CD4-positive, alpha-beta T cell treated with Interferon gamma for 1 hour (primary cell): ENCODE data around the gene YES1.

Source experiments
- DNase-seq: peaks from one replicate; pipeline ENCODE4 v3.0.0-alpha.2; 2020

YES1 gene

DNA sequence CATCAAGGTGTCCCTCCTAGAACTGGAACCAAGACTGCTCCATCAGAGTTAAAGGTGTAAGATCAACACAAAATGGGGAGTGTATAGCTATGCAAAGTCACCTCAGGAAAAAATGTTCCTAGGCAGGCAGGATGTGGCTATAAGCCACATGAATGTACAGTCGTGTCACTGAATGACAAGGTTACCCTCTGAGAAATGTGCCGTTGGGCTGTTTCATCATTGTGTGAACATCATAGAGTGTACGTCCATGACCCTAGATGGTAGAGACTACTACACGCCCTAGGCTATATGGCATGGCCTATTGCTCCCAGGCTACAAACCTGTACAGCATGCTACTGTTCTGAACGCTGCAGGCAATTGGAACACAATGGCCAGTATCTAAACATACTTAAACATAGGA lies 130.1 kb downstream of the YES1 start:
- DNase-seq = no peak

DNA sequence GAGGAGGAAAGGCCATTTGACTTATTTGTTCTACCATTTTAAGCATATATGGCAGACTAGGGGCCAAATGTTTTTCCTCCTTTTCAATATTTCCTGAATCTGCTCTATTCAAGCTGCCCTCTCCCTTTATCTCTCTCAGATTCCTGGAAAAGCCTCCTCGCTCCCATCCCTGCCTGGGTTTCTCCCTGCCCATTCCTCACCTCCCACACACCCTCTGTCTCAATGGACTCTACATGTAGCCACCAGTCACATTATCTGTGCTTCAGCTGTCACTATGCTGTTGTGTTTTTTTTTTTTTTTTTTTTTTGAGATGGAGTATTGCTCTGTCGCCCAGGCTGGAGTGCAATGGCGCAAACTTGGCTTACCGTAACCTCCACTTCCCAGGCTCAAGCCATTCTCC lies 131.7 kb downstream of the YES1 start:
- no peak for DNase-seq

DNA sequence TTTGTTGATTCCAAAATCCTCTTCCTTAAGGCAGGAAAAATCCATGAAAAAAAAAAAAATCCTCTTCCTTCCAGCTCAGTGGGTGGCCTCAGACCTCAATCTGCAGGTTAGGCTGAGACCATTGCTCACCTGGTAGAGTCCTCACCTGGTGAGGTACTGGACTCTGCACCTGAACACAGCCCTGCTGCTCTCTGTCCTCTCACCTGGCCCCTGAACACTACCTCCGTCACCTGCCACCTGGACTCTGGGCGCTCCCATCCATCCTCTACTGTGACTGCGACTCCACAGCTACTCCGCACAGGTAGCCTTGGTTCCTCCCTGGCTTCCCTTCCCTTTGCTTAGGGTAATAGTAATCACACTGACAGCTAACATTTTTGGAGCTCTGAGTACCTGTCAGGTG lies 132.5 kb downstream of the YES1 start:
- no peak for DNase-seq

DNA sequence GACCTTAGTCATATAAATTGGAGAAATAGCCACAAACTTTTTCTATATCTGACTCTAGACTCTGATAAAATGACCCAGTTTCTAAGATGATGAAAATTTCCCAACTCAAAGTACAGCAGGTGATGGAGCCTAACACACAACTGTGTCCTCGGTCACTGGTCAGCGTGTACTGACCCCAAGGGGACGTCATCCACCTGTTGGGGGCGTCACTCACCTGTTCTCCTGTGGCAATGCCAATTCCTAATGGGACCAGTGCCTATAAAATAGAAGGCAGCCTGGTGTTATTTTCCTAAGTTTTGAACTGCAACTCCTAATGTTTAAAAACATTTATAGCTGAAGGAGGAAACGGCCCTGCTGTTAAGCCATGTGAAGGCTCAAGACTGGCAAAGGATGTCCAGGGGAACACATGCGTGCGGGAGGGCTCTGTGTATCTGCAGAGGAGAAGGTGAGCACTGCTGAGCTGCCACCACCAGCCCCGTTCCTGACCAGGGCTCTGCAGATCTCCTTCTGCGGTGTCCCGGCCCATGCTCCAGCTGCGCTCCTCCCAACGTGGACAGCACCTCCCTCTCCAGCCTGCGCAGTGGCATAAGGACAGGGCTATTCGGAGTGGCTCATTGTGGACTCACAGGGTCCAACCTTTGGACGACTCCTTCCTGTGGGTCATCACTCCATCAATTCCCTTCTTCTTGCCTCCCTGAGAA lies 133.4 kb downstream of the YES1 start:
- DNase-seq = no peak

DNA sequence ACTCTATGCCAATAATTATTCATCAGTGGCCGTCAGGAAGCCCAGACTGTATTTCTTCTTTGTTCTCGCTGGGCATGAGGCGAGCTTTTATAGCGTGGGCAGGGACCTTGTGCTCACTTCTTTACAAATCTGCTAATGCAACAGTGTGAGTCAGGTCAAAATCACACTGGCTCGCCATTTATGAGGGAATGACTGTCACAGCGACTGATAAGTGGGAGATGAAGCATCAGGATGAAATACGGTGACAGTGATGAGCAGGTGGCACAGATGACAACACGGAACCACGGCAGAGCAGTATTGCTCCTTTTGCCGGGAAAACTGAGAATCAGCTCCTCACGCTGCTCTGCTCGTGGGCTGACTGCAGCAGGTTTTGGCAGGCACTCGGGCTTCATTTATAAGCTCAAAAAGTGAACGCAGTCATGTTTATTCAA lies 134.1 kb downstream of the YES1 start:
- no peak for DNase-seq

DNA sequence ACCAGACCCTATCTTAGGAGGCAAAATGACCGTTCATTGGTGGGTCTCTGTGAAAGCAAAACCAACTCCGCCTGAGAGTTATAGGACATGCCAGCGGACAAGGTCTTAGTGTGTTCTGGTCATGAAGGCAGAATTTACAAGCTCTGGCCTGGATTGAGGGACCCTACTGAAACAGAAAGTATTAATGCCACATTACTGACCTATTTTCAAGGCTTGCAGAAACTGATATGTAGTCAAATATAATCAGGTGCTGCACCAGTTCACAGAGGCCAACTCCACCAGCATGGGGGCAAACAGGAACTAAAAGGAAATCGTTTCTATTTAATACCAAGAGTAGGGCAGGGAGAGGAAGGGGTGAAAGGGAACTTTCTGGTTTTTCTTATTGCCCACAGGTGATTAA lies 134.9 kb downstream of the YES1 start:
- no peak for DNase-seq

DNA sequence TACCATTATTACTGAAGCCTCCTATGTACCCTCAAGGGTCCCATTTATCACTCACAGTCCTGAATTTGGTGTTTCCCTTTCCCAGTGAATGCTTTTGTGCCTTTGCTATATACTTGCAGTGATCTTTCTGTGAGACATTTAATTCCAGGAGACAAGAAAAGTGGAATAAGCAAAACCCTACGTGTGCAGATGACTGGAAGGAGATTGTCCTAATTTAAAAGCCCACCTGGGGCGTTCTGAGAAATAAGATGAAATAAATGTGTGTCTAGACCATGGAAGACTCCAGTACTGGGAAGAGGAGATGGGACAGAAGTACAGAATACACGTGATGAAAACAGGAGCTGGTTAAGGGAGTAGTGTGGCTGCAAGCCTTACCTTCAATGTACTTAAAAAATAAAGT lies 135.3 kb downstream of the YES1 start:
- no peak for DNase-seq

DNA sequence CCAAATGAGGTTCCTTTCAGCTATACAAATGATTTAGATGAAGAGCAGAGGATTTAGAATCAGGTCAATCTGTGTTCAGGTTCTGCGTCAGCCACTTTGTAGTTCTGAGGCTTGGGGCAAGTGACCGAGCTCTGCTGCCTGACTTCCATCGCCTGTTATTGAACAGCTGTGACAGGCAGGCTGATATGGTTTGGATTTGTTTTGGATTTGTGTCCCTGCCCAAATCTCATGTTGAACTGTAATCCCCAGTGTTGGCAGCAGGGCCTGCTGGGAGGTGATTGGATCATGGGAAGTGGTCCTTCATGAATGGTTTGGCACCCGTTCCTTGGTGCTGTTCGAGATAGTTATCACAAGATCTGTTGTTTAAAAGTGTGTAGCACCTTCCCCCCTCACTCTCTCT lies 136.0 kb downstream of the YES1 start:
- DNase-seq = no peak

DNA sequence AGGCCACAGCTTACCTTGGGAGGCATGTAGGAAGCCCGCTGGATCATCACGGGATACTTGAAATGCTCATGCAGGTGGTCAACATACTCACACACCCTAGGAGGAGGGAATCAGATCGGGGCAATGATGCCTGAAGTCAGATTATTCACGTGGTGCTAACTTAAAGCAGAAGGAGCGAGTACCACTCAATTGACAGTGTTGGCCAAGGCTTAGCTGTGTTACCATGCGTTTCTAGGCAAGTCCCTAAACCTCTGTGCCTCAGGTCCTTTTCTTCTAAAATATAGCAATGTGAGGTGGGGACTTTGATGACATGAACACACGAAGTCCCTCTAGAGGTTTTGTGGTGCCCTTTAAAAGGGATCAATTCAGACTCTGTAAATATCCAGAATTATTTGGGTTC lies 136.7 kb downstream of the YES1 start:
- DNase-seq = no peak

DNA sequence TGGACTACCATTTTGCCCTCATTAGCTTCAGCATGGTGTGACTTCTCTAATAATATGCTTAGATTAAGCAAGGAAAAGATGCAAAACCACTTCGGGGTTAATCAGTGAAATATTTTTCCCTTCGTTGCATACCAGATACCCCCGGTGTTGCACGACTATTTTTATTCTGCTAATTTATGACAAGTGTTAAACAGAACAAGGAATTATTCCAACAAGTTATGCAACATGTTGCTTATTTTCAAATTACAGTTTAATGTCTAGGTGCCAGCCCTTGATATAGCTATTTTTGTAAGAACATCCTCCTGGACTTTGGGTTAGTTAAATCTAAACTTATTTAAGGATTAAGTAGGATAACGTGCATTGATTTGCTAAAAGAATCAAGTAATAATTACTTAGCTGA lies 138.3 kb downstream of the YES1 start:
- DNase-seq = no peak

DNA sequence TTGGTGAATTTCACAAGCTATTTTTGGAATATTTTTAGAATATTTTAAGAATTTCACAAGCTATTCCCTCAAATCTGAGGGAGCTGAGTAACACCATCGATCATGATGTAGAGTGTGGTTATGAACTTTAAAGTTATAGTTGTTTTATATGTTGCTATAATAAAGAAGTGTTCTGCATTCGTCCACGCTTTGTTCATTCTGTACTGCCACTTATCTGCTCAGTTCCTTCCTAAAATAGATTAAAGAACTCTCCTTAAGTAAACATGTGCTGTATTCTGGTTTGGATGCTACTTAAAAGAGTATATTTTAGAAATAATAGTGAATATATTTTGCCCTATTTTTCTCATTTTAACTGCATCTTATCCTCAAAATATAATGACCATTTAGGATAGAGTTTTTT lies 138.7 kb downstream of the YES1 start:
- no peak for DNase-seq
